ENCODE results near the gene NOLC1. TPM values are rescaled to one million over a fixed set of nuclear protein-coding genes. Genes with fewer than 3 reads are reported as not detected.

NOLC1 gene
- total RNA-seq, 4 donors from 2014 or later = 52.7 to 80.8 (median 65.1) TPM

DNA sequence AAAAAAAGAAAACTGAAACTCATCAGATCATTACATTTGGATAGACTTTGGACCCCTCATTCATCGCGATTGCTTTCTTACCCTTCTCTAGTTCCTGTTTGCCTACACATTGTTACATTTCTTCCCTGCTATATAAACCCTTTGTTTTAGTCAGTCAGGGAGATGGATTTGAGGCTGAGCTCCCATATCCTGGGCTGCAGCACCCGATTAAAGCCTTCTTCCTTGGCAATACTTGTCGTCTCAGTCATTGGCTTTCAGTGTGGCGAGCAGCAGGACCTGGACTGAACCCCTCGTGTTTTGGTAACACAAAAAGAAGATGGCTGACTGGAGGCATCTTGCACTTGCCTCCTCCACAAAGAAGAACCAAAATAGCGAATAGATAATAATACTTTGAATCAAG lies 39.8 kb downstream of the NOLC1 start:
- Histone ChIP-seq H3K4me3 (replicated peaks in 1 of 3) (no peak overlapping the region), H3K27ac (no peak overlapping the region), H3K9me3 (no peaks in the 10 kb centered on the region), H3K36me3 (no peaks in the 10 kb centered on the region), H3K27me3 (no peaks in the 10 kb centered on the region), H3K4me1 (no peaks in the 10 kb centered on the region)
- no peak for DNase-seq
- intact Hi-C loops (cut with DNase I) = no loop called here
- WGBS, 2 donors = 75 to 82% methylated on average over 7 of the region's 7 CpGs
- TF ChIP-seq POLR2A (IDR thresholded peaks at IDR 0.05) = no peak
- TF ChIP-seq, protein P1, sequence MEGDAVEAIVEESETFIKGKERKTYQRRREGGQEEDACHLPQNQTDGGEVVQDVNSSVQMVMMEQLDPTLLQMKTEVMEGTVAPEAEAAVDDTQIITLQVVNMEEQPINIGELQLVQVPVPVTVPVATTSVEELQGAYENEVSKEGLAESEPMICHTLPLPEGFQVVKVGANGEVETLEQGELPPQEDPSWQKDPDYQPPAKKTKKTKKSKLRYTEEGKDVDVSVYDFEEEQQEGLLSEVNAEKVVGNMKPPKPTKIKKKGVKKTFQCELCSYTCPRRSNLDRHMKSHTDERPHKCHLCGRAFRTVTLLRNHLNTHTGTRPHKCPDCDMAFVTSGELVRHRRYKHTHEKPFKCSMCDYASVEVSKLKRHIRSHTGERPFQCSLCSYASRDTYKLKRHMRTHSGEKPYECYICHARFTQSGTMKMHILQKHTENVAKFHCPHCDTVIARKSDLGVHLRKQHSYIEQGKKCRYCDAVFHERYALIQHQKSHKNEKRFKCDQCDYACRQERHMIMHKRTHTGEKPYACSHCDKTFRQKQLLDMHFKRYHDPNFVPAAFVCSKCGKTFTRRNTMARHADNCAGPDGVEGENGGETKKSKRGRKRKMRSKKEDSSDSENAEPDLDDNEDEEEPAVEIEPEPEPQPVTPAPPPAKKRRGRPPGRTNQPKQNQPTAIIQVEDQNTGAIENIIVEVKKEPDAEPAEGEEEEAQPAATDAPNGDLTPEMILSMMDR (IDR thresholded peaks at IDR 0.05) = no peak

DNA sequence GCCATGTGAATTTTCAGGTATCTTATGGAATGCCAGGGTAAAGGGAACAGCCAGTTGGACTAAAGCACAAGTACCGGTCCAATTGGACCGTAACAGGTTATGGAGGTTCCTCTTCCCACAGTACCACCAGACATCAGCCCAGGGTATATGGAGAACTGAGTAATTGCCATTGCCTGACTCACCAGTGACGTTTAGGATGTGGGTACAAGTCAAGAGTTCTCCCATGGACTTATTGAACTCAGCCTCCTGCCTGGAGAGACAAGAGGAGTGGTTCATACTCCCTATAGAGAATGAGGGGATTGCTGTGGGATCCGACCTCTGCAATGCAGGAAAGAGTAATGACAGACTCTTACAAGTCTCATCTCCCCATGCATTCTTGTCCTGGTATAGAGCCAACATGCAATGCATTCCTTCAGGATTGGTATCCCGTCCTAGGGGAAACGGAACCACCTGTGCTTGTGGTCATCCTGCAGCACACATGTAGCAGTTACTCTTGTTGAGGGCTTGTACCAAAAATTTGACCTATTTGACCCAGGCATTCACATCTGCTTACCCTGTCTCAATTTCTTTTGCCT lies 43.2 kb downstream of the NOLC1 start:
- no peaks in the 10 kb centered on the region for H3K27me3 ChIP-seq
- H3K4me3 ChIP-seq (replicated peaks in 1 of 3) = no peak overlapping the region
- no peak overlapping the region for H3K27ac ChIP-seq
- TF ChIP-seq POLR2A (IDR thresholded peaks at IDR 0.05) = no peak
- TF ChIP-seq, protein P1 (IDR thresholded peaks at IDR 0.05) = no peak
- no peak for DNase-seq
- H3K4me1 ChIP-seq = no peaks in the 10 kb centered on the region
- H3K36me3 ChIP-seq = no peaks in the 10 kb centered on the region
- H3K9me3 ChIP-seq = no peaks in the 10 kb centered on the region
- WGBS, 2 donors = 79 to 82% methylated on average over 6 of the region's 6 CpGs
- intact Hi-C loops (cut with DNase I) = no loop called here

DNA sequence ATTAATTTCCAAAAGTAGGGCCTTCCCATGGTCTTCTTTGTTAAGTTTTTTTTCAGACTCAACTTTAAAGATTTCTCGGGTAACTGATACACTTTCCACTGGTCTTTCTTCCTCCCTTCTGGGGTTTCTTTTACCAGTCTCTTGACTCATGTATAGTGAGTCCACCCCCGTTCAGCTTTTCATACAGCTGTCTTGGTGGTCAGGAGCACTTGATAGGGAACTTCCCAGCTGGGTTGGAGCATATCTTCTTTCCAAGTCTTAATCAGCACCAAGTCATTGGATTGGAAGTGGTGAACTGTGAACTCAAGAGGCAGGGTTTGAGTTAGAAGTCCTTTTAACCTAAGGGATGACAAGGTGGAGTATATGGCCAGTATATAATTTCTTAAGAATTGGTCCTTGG lies 44.7 kb downstream of the NOLC1 start:
- Histone ChIP-seq H3K4me1 (no peaks in the 10 kb centered on the region), H3K4me3 (replicated peaks in 1 of 3) (no peak overlapping the region), H3K27me3 (no peaks in the 10 kb centered on the region), H3K27ac (no peak overlapping the region), H3K9me3 (no peaks in the 10 kb centered on the region), H3K36me3 (no peaks in the 10 kb centered on the region)
- TF ChIP-seq, protein P1 (IDR thresholded peaks at IDR 0.05) = no peak
- no peak for TF ChIP-seq POLR2A (IDR thresholded peaks at IDR 0.05)
- intact Hi-C loops (cut with DNase I) = no loop called here
- no peak for DNase-seq
- WGBS, 2 donors = 74 to 83% methylated on average over 2 of the region's 2 CpGs

DNA sequence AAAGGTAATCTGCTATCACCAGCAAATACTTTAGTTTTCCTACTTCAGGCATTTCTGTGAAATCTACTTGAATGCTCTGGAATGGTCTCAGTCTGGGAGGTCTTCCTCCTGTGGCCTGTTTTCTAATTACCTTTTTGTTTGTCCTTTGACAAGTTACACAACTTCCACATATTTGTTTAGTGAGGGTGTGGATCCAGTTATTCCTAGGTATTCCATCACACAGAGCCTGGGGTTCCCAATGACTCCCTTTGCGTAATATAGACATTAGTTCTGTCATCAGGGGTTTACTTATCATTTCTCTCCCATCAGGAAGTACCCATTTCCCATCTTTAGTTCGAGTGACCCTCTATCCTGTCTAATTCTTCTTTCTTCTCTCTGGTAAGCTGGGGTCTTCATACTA lies 45.8 kb downstream of the NOLC1 start:
- intact Hi-C loops (cut with DNase I) = no loop called here
- WGBS, 2 donors = 72 to 85% methylated on average over 2 of the region's 2 CpGs
- DNase-seq = no peak

More for the DNA sequence above, 45.8 kb downstream of the NOLC1 start:
- TF ChIP-seq POLR2A (IDR thresholded peaks at IDR 0.05) = no peak
- TF ChIP-seq, protein P1 (IDR thresholded peaks at IDR 0.05) = no peak
- H3K9me3 ChIP-seq = no peaks in the 10 kb centered on the region
- no peak overlapping the region for H3K27ac ChIP-seq
- H3K36me3 ChIP-seq = no peaks in the 10 kb centered on the region
- H3K27me3 ChIP-seq = no peaks in the 10 kb centered on the region
- H3K4me1 ChIP-seq = no peaks in the 10 kb centered on the region
- no peak overlapping the region for H3K4me3 ChIP-seq (replicated peaks in 1 of 3)

Data from thyroid gland (tissue), 4 donors.